PFSK-1 (cell line): Measurements from ENCODE around the gene RELA.

Experiments
- FOXP2 ChIP-seq: optimal IDR thresholded peaks from 2 replicates; pipeline ENCODE3; 2011; ENCODE audit warnings: borderline replicate concordance, control low read depth, inconsistent platforms; ENCODE audit not compliant: insufficient read depth; ENCODE audit errors: extremely low read length, extremely low read depth
- POLR2AphosphoS5 ChIP-seq: IDR thresholded peaks from 2 replicates; pipeline ENCODE4 v1.6.1; 2012; ENCODE audit warnings: low read depth, mild to moderate bottlenecking, control low read depth, low read length, moderate library complexity
- REST ChIP-seq, 2 experiments: IDR thresholded peaks; 2 replicates each; pipeline versions ENCODE4 v1.6.1 to v1.8.0; 2011 to 2012; ENCODE audit warnings: low read depth in 2 of 2, low read length in 2 of 2, control low read depth in 1 of 2, inconsistent platforms in 1 of 2, mild to moderate bottlenecking in 1 of 2, moderate library complexity in 1 of 2; ENCODE audit not compliant: insufficient read depth in 1 of 2
- SIN3A ChIP-seq: IDR thresholded peaks from 2 replicates; pipeline ENCODE4 v1.6.1; 2012; ENCODE audit warnings: mild to moderate bottlenecking, low read length, moderate library complexity, borderline replicate concordance; ENCODE audit not compliant: insufficient read depth
- TAF1 ChIP-seq: IDR thresholded peaks from 2 replicates; pipeline ENCODE4 v1.6.1; 2012; ENCODE audit warnings: low read length, control low read depth, borderline replicate concordance; ENCODE audit not compliant: insufficient read depth

DNA sequence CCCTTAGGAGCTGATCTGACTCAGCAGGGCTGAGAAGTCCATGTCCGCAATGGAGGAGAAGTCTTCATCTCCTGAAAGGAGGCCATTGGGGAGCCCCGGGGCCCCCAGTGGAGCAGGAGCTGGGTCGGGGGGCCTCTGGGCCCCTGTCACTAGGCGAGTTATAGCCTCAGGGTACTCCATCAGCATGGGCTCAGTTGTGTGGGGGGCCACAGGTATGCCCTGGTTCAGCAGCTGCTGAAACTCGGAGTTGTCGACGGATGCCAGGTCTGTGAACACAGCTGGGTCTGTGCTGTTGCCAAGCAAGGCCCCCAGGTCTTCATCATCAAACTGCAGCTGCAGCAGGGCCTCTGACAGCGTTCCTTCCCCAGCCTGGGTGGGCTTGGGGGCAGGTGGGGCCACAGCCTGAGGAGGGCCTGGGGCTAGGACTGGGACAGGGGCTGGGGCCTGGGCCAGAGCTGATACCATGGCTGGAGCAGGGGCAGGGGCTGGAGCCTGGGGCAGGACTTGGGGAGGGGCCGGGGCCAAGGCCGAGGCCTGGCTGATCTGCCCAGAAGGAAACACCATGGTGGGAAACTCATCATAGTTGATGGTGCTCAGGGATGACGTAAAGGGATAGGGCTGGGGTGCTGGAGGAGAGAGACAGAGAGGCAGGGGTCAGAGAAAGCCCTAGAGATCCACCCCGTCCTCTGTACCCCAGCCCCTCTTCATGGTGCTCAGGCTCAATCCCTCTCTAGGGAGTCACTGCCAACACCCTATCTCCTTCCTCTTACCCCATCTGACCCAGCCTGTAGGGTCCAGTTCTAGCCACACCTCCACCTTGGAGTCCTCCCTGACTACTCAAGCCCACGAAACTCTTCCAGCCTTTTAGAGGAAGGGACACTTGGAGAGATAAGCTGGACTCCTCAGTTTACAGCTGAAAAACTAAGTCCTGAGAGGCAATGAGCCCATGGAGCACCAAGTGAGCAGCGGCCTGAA lies 8.1 kb downstream of the RELA start:
- no peak; the same call in 1 of the 2 replicates for TF ChIP-seq POLR2AphosphoS5
- no peak for TF ChIP-seq SIN3A
- no peak for TF ChIP-seq TAF1
- no peak for TF ChIP-seq REST (IDR thresholded peaks at IDR 0.05; ENCODE audit: insufficient read depth in 1 of 2, low read depth in 2 of 2, low read length in 2 of 2)
- no peak for TF ChIP-seq FOXP2
